ENCODE measurements around the gene CRACR2B.
A peak's percentile ranks its signal among the peaks of the same experiment; 100 is the strongest.

The CRACR2B gene

DNA sequence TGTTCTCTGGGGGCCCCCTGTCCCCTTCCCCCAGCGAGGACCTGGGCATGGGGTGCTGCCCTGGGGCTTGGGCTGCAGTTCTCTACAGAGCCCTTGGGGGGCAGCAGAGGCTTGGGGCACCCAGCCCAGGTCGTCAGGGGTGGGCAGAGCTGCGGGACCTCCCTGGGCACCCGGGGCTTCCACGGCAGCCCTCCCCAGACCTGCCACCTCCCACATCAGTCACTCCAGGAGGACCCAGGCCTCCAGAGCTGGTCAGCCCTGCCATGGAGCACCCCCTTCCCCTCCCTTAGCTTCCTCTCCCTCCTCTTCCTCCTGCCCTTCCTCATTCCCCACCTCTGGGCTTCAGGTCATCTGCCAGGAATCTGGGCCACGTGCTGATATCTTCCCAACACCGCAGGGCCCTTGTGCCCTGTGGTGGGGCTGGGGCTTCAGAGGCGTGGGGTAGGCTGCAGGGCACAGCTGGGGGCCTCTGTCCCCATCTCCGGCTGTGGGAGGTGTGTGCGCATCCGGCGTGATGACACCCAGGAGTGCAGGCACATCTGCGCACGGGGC, 20.7 kb downstream of the CRACR2B start:
- FAIRE-seq: no peak
- no peak for TF ChIP-seq POLR2A (IDR thresholded peaks at IDR 0.05; ENCODE audit: low read depth, low read length)

GRCh38 chr11:849104-849824, 21.5 kb downstream of the CRACR2B start:
- no peak for FAIRE-seq
- TF ChIP-seq POLR2A (IDR thresholded peaks at IDR 0.05; ENCODE audit: low read depth, low read length): no peak
- no peak for DNase-seq (ENCODE audit: insufficient read length, low spot score)

More for the DNA sequence above, 20.7 kb downstream of the CRACR2B start:
- DNase-seq (ENCODE audit: insufficient read length, low spot score): peak; percentile 82

GRCh38 chr11:849951-850774, 22.4 kb downstream of the CRACR2B start:
- FAIRE-seq: no peak
- no peak for TF ChIP-seq POLR2A (IDR thresholded peaks at IDR 0.05; ENCODE audit: low read depth, low read length)
- no peak for DNase-seq (ENCODE audit: insufficient read length, low spot score)

- no peak for TF ChIP-seq POLR2A (IDR thresholded peaks at IDR 0.05; ENCODE audit: low read depth, low read length)
- DNase-seq (ENCODE audit: insufficient read length, low spot score) (peak; percentile 73), FAIRE-seq (no peak)
Measured at GRCh38 chr11:850775-851763, 23.4 kb downstream of the CRACR2B start.

GRCh38 chr11:852762-853161, 25.0 kb downstream of the CRACR2B start:
- no peak for FAIRE-seq
- no peak for DNase-seq (ENCODE audit: insufficient read length, low spot score)
- TF ChIP-seq POLR2A (IDR thresholded peaks at IDR 0.05; ENCODE audit: low read depth, low read length): no peak

DNA sequence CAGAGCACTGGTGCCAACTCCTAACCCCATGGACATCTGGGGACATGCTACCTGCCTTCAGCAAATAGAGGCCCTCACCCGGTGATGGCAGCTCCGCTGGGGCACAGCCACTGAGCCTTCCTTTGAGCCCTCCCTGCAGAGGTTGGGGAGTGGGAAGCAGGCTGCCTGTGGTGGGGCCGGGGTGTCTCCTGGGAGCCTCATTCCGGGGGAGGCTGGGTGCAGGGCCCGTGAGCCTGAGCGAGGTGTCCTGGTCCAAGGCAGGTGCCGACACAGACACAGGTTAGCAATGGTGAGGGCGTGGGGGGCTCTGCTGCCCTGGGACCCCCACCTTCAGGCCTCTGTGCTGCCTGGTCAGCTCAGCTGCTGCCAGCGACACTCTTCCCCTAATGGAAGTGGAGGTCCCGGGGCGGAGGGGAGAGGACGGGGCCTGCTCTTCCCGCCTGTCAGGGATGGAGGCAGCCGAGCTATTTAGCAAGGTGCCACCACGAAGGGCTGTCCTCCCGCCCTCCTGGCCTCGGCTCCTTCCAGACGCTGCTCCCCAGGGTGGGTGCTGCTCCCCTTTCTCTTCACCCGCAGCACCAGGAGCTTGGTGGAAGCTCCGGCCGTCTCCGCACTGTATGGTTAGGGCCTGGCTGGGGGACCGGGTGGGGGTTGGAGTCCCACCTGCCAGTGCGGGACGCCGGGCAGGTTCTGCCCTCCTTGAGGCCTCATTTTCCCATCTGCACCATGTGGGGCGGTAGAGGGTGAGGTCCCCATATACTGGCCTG, 26.1 kb downstream of the CRACR2B start:
- DNase-seq (ENCODE audit: insufficient read length, low spot score) (no peak), FAIRE-seq (no peak)
- no peak for TF ChIP-seq POLR2A (IDR thresholded peaks at IDR 0.05; ENCODE audit: low read depth, low read length)

DNA sequence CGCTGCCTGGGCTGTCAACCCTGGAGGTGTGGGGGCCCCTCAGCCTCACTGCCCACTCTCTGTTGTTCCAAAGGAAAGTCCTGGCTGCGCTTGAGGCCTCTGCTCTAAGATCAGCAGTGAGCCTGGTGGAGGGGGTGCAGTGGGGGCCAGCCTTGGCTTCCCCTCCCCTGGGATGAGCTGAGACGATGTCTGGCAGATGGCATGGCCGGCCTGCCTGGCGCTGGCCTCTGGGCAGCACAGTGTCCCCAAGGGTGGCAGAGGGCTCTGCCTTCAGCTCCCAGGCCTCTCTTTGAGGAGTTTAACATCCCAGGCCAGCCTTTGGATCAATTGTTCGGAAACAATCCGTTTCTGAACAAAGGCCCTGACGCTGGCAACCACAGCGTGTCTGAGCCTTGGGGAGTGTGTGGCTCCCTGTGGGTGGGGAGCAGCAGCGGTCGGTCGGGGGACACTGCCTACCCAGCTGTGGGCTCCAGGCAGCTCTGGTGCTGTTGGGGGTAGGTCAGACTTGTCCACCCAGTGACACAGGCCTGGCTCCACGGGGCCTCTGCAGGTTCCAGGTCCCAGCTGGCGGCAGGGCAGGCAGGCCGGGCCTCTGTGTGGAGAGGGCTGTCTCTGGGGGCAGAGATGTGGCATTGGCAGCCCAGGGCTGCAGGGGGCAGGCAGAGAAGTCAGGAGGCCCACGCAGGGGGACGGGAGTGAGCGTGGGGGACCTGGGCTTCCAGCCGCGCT, 27.0 kb downstream of the CRACR2B start:
- TF ChIP-seq POLR2A (IDR thresholded peaks at IDR 0.05; ENCODE audit: low read depth, low read length): no peak
- FAIRE-seq: no peak
- no peak for DNase-seq (ENCODE audit: insufficient read length, low spot score)

GRCh38 chr11:855330-855674, 27.6 kb downstream of the CRACR2B start:
- no peak for TF ChIP-seq POLR2A (IDR thresholded peaks at IDR 0.05; ENCODE audit: low read depth, low read length)
- DNase-seq (ENCODE audit: insufficient read length, low spot score): no peak
- FAIRE-seq: no peak

DNA sequence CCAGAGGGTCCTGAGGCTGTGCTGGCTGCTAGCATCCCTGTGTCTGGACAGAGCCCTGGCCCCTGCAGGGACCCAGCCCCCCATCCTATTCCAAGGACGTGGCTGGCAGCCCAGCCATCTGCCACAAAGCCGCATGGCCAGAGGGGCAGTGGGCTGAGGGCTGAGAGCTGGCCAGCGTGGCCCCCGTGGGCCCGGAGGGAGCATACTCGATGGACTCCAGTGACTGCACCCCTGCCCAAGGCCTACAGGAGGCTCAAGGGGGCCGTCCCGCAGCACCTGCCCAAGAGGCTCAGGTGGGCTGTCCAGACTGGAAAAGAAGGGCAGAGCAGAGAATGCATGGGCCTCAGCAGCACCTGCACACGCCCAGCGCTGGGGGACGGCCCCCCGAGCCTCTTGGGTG, 28.1 kb downstream of the CRACR2B start:
- DNase-seq (ENCODE audit: insufficient read length, low spot score) (no peak), FAIRE-seq (no peak)
- no peak for TF ChIP-seq POLR2A (IDR thresholded peaks at IDR 0.05; ENCODE audit: low read depth, low read length)

GRCh38 chr11:856397-856796, 28.7 kb downstream of the CRACR2B start:
- no peak for TF ChIP-seq POLR2A (IDR thresholded peaks at IDR 0.05; ENCODE audit: low read depth, low read length)
- FAIRE-seq (no peak), DNase-seq (ENCODE audit: insufficient read length, low spot score) (no peak)

DNA sequence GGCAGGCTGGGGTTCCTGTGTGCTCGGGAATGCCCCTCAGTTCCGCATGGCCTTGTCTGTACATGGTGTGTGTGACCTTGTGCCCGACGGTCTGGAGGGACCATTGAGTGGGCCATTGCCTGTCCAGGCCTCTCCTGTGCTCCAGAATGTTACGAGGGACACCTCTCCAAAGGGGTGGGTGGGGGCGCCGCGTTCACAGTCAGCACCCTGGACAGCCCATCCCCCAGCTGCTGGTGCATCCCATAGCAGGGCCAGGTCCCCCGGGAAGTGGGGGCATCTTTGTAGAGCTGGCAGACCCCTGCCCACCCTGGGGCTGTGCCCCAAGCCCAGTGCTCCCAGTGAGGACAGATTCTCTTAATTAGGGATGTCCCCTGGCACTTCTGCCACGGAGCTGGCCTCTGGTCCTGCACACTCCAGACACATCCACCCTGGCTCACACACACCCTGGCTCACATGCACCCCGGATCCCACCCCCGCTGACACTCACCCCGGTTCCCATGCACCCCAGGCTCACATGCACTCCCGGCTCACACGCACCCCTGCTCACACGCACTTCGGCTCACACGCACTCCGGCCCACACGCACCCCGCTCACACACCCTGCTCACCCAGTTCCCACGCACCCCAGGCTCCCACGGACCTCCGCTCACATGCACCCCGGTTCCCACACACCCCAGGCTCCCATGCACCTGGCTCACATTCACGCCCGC, 30.5 kb downstream of the CRACR2B start:
- TF ChIP-seq POLR2A (IDR thresholded peaks at IDR 0.05; ENCODE audit: low read depth, low read length): no peak
- no peak for DNase-seq (ENCODE audit: insufficient read length, low spot score)
- no peak for FAIRE-seq

Data from H54 (cell line).